ENCODE measurements around the gene ZNF577.
"Not testable (repeated sequence)": the region's sequence is repeated elsewhere in the genome, so short reads cannot be mapped to it uniquely, and the experiment has no call there.

Gene ZNF577

GRCh38 chr19:51887522-51888498, at the start of gene ZNF577:
ZNF577 (minus strand) TSS chr19:51887951; CDS start chr19:51880382, 7,569 bp downstream.
- DNase-seq (ENCODE audit: low spot score) (peak; percentile 91), FAIRE-seq (peak; percentile 55)

GRCh38 chr19:51931921-51932320, 44.2 kb upstream of the ZNF577 start:
- DNase-seq (ENCODE audit: low spot score) (no peak), FAIRE-seq (no peak)

- no peak for DNase-seq (ENCODE audit: low spot score)
- FAIRE-seq = no peak
Observed at GRCh38 chr19:51927859-51928258, 40.1 kb upstream of the ZNF577 start.

- DNase-seq (ENCODE audit: low spot score) (peak; percentile 93), FAIRE-seq (peak; percentile 59)
Observed at GRCh38 chr19:51926784-51927741, 39.3 kb upstream of the ZNF577 start, which contains the start of gene ZNF613. ZNF613 (plus strand) TSS chr19:51927472; CDS start chr19:51936221, 8,749 bp downstream.

- FAIRE-seq (no peak), DNase-seq (ENCODE audit: low spot score) (no peak)
Observed at GRCh38 chr19:51926426-51926783, 38.7 kb upstream of the ZNF577 start.

- DNase-seq (ENCODE audit: low spot score) = no peak
- no peak for FAIRE-seq
Observed at GRCh38 chr19:51921949-51922348, 34.2 kb upstream of the ZNF577 start.

GRCh38 chr19:51919606-51920005, 31.9 kb upstream of the ZNF577 start:
- no peak for DNase-seq (ENCODE audit: low spot score)
- no peak for FAIRE-seq

- DNase-seq (ENCODE audit: low spot score) = no peak
- no peak for FAIRE-seq
Observed at GRCh38 chr19:51916167-51916566, 28.4 kb upstream of the ZNF577 start.

- FAIRE-seq = no peak
Observed at GRCh38 chr19:51915324-51915867, 27.6 kb upstream of the ZNF577 start.

GRCh38 chr19:51907981-51908380, 20.2 kb upstream of the ZNF577 start:
- FAIRE-seq; DNase-seq (ENCODE audit: low spot score): not testable (repeated sequence)

More at GRCh38 chr19:51915324-51915867, 27.6 kb upstream of the ZNF577 start:
- DNase-seq (ENCODE audit: low spot score) = no peak

- FAIRE-seq; DNase-seq (ENCODE audit: low spot score): not testable (repeated sequence)
Observed at GRCh38 chr19:51906108-51906507, 18.4 kb upstream of the ZNF577 start.

GRCh38 chr19:51905639-51906038, 17.9 kb upstream of the ZNF577 start:
- DNase-seq (ENCODE audit: low spot score); FAIRE-seq: not testable (repeated sequence)

GRCh38 chr19:51905206-51905605, 17.5 kb upstream of the ZNF577 start:
- DNase-seq (ENCODE audit: low spot score) (no peak), FAIRE-seq (no peak)

- DNase-seq (ENCODE audit: low spot score) = peak; percentile 90
- peak; percentile 48 for FAIRE-seq
Observed at GRCh38 chr19:51904331-51905165, 16.8 kb upstream of the ZNF577 start, which contains the start of gene ZNF649. ZNF649 (minus strand) TSS chr19:51905017; CDS start chr19:51900107, 4,910 bp downstream.

- FAIRE-seq (no peak), DNase-seq (ENCODE audit: low spot score) (no peak)
Observed at GRCh38 chr19:51903192-51903591, 15.4 kb upstream of the ZNF577 start.

- FAIRE-seq (no peak), DNase-seq (ENCODE audit: low spot score) (no peak)
Observed at GRCh38 chr19:51901860-51902259, 14.1 kb upstream of the ZNF577 start.

GRCh38 chr19:51891193-51891747, 3.5 kb upstream of the ZNF577 start:
- no peak for DNase-seq (ENCODE audit: low spot score)
- FAIRE-seq = no peak

GRCh38 chr19:51889934-51890333, 2.2 kb upstream of the ZNF577 start:
- FAIRE-seq (no peak), DNase-seq (ENCODE audit: low spot score) (no peak)

GRCh38 chr19:51884713-51885112, 3.0 kb downstream of the ZNF577 start:
- FAIRE-seq = no peak
- no peak for DNase-seq (ENCODE audit: low spot score)

- DNase-seq (ENCODE audit: low spot score) = no peak
- no peak for FAIRE-seq
Observed at GRCh38 chr19:51882518-51882917, 5.2 kb downstream of the ZNF577 start.

All from urothelium cell line (cell line).